A673 (cell line): Measurements from ENCODE around the gene RNF13.

Source experiments
- EZH2 ChIP-seq: fragments of 200-600 bp; sonication (generic); IDR thresholded peaks from 2 replicates; pipeline ENCODE4 v1.6.1; 2017; ENCODE audit warnings: borderline replicate concordance, low read depth, mild to moderate bottlenecking, mixed read lengths, antibody characterized with exemption, low read length; ENCODE audit not compliant: poor library complexity, severe bottlenecking
- TF ChIP-seq, protein P1 (sequence below): fragments of 300-800, 200-600 bp; sonication (generic); conservative IDR thresholded peaks from 2 replicates; pipeline ENCODE4 v1.5.1; 2017; ENCODE audit warnings: low read depth, mild to moderate bottlenecking, antibody characterized with exemption, low read length, moderate library complexity, mixed read lengths

DNA sequence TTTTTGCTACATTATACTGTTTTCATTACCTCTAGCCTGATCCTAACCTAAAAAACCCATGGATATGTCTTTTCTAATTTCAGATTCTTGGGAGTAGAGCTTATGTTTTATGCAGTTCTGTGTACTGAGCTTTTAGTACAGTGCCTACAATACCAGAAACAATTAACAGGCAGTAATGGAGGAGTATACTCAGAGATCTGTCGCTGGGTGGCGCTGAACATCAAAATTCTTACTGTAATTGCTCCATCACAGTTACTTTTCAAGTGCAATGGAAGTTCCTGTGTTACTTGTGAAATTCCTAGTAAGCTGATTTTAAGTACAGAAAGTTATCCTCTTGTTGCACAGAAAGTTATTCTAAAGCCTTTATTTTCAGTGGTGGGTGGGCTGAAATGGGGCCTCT, 66.9 kb downstream of the RNF13 start:
- TF ChIP-seq, protein P1, sequence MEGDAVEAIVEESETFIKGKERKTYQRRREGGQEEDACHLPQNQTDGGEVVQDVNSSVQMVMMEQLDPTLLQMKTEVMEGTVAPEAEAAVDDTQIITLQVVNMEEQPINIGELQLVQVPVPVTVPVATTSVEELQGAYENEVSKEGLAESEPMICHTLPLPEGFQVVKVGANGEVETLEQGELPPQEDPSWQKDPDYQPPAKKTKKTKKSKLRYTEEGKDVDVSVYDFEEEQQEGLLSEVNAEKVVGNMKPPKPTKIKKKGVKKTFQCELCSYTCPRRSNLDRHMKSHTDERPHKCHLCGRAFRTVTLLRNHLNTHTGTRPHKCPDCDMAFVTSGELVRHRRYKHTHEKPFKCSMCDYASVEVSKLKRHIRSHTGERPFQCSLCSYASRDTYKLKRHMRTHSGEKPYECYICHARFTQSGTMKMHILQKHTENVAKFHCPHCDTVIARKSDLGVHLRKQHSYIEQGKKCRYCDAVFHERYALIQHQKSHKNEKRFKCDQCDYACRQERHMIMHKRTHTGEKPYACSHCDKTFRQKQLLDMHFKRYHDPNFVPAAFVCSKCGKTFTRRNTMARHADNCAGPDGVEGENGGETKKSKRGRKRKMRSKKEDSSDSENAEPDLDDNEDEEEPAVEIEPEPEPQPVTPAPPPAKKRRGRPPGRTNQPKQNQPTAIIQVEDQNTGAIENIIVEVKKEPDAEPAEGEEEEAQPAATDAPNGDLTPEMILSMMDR = peak; percentile 85
- TF ChIP-seq EZH2 = no peak
